Esophagus muscularis mucosa (tissue), 4 donors: ENCODE results near the gene ZNF646. TPM values are rescaled to one million over a fixed set of nuclear protein-coding genes. Genes with fewer than 3 reads are reported as not detected.

Experiments
- DNase-seq: peaks from one replicate; pipeline ENCODE4 v3.0.0-alpha.2; 2017; ENCODE audit errors: extremely low spot score
- H3K27ac ChIP-seq, 4 donors: fragments of 200-600 bp; sonication (generic); replicated peaks in 1 of 4; 1 replicate in 3 of 4; 2 replicates in 1 of 4; pipeline ENCODE4 v1.5.1; 2016 to 2019; ENCODE audit warnings: mild to moderate bottlenecking in 1 of 4
- H3K27me3 ChIP-seq, 4 donors: fragments of 200-600 bp; sonication (generic); one replicate each; pipeline versions ENCODE4 v1.5.1 to v1.6.0; 2016 to 2019
- H3K36me3 ChIP-seq, 4 donors: fragments of 200-600 bp; sonication (generic); one replicate each; pipeline ENCODE4 v1.5.1; 2016 to 2019
- H3K4me1 ChIP-seq, 4 donors: fragments of 200-600 bp; sonication (generic); one replicate each; pipeline ENCODE4 v1.5.1; 2016 to 2019
- H3K4me3 ChIP-seq, 4 donors: fragments of 200-600 bp; sonication (generic); 1 replicate in 2 of 4; 2 replicates in 2 of 4; pipeline ENCODE4 v1.5.1; 2016 to 2019; ENCODE audit warnings: mild to moderate bottlenecking in 4 of 4, moderate library complexity in 1 of 4
- H3K9me3 ChIP-seq, 4 donors: fragments of 200-600 bp; sonication (generic); 1 replicate in 3 of 4; 2 replicates in 1 of 4; pipeline ENCODE4 v1.5.1; 2016 to 2019
- CTCF ChIP-seq, 3 experiments: fragments of 200-600 bp in 2 of 3; fragments of 450-650 bp in 1 of 3; sonication (generic) in 2 of 3; IDR thresholded peaks; one replicate each; pipeline ENCODE4 v1.5.1; 2017 to 2019; ENCODE audit warnings: antibody characterized with exemption in 3 of 3, mild to moderate bottlenecking in 2 of 3, moderate library complexity in 1 of 3
- EP300 ChIP-seq: sonication (generic); formaldehyde crosslinking; IDR thresholded peaks from one replicate; pipeline ENCODE4 v1.6.1; 2017; ENCODE audit warnings: antibody characterized with exemption
- POLR2A ChIP-seq: fragments of 450-650 bp; IDR thresholded peaks from one replicate; pipeline ENCODE4 v1.6.1; 2017; ENCODE audit warnings: antibody characterized with exemption, moderate library complexity, mild to moderate bottlenecking, low read depth
- POLR2AphosphoS5 ChIP-seq, 2 donors: sonication (generic); formaldehyde crosslinking; IDR thresholded peaks; one replicate each; pipeline ENCODE4 v1.6.1; 2017; ENCODE audit warnings: antibody characterized with exemption in 2 of 2
- whole genome bisulfite sequencing: methylation state at CpG from one replicate; pipeline ENCODE4 v1.1.5; 2018; 5-methylcytosine and 5-hydroxymethylcytosine counted together
- intact Hi-C: fragments of 100-400 bp; cut with DNase I; formaldehyde crosslinking; loops from one replicate; pipeline ENCODE4 v1.15.1; 2023
- total RNA-seq, 4 donors: library from RNA; depleted of rRNA; stranded (reverse); fragments of >200 nt; gene quantifications; one replicate each; pipeline versions ENCODE4 v1.1.0 to v1.2.1, GENCODE V29; 2016

ZNF646 gene
- total RNA-seq, 4 donors from 2014 or later = 11.6 to 17.6 (median 15.5) TPM

- TF ChIP-seq POLR2AphosphoS5 (IDR thresholded peaks at IDR 0.05) (peak; percentile 87 to 94), CTCF (IDR thresholded peaks at IDR 0.05) (peak in 1 of 3 experiments; percentile 3), POLR2A (no peak), EP300 (no peak)
- Histone ChIP-seq H3K27me3 (no peaks in the 10 kb centered on the region), H3K27ac (peak within 1 kb of the TSS; percentile 91 to 95 (median 95)), H3K36me3 (peaks cover 5 to 36% (median 27%) of the 10 kb centered on the region in 4 donors), H3K4me1 (peaks cover 17 to 36% (median 31%) of the 10 kb centered on the region in 4 donors), H3K4me3 (peak within 1 kb of the TSS; percentile 76 to 94 (median 89)), H3K9me3 (no peaks in the 10 kb centered on the region)
- intact Hi-C loops = loop anchor here (5.0 kb wide), 1 partner anchor 36 kb away; no protein-coding TSS in a partner anchor
- DNase-seq = peak; percentile 99
- 1% methylated on average over 50 of the region's 75 CpGs for WGBS
These were observed 41.2 kb upstream of the ZNF646 start, which contains the start of gene STX4 for GRCh38 chr16:31032736-31033708. Gene STX4 (plus strand): TSS chr16:31033558. CDS start chr16:31033806, 248 bp downstream.

GRCh38 chr16:31033709-31034492, 40.3 kb upstream of the ZNF646 start:
- DNase-seq = peak; percentile 97
- TF ChIP-seq EP300 (no peak), POLR2A (peak; percentile 37), POLR2AphosphoS5 (IDR thresholded peaks at IDR 0.05) (peak; percentile 78 to 93), CTCF (IDR thresholded peaks at IDR 0.05) (no peak)
- no peaks in the 10 kb centered on the region for H3K9me3 ChIP-seq
- peaks cover 14 to 45% (median 36%) of the 10 kb centered on the region in 4 donors for H3K36me3 ChIP-seq
- WGBS = under 1% methylated on average over 31 of the region's 47 CpGs
- H3K27ac ChIP-seq = peak overlapping the region; percentile 91 to 95 (median 95)
- H3K4me3 ChIP-seq = peak overlapping the region; percentile 76 to 94 (median 89)
- peaks cover 17 to 36% (median 31%) of the 10 kb centered on the region in 4 donors for H3K4me1 ChIP-seq
- no peaks in the 10 kb centered on the region for H3K27me3 ChIP-seq
- intact Hi-C loops = loop anchor here (5.0 kb wide), 1 partner anchor 37 kb away; no protein-coding TSS in a partner anchor

- H3K36me3 ChIP-seq = peaks cover 28 to 70% (median 61%) of the 10 kb centered on the region in 4 donors
- intact Hi-C loops = no loop called here
- DNase-seq = no peak
- H3K27me3 ChIP-seq = no peaks in the 10 kb centered on the region
- TF ChIP-seq POLR2AphosphoS5 (IDR thresholded peaks at IDR 0.05) (no peak), POLR2A (no peak), EP300 (no peak), CTCF (IDR thresholded peaks at IDR 0.05) (no peak)
- H3K27ac ChIP-seq = no peak overlapping the region
- H3K4me3 ChIP-seq = no peak overlapping the region
- WGBS = 39% methylated on average over 2 of the region's 2 CpGs
- no peaks in the 10 kb centered on the region for H3K9me3 ChIP-seq
- peaks cover 17 to 36% (median 31%) of the 10 kb centered on the region in 4 donors for H3K4me1 ChIP-seq
These were observed 37.5 kb upstream of the ZNF646 start for GRCh38 chr16:31036691-31037090.

- intact Hi-C loops = no loop called here
- no peaks in the 10 kb centered on the region for H3K9me3 ChIP-seq
- H3K27ac ChIP-seq = no peak overlapping the region
- no peak overlapping the region for H3K4me3 ChIP-seq
- TF ChIP-seq CTCF (IDR thresholded peaks at IDR 0.05) (no peak), EP300 (no peak), POLR2A (no peak), POLR2AphosphoS5 (IDR thresholded peaks at IDR 0.05) (no peak)
- 92% methylated on average over 2 of the region's 2 CpGs for WGBS
- H3K4me1 ChIP-seq = peaks cover 13 to 36% (median 27%) of the 10 kb centered on the region in 4 donors
- DNase-seq = no peak
- H3K36me3 ChIP-seq = peaks cover 28 to 88% (median 75%) of the 10 kb centered on the region in 4 donors
- no peaks in the 10 kb centered on the region for H3K27me3 ChIP-seq
These were observed 35.2 kb upstream of the ZNF646 start for GRCh38 chr16:31038993-31039392.
